Heart left ventricle (tissue), 16 donors: Measurements from ENCODE around the gene NSG2. TPM values are rescaled to one million over a fixed set of nuclear protein-coding genes. Genes with fewer than 3 reads are reported as not detected.

Experiments
- ATAC-seq, 4 donors: fragments of 200-7000 bp; cut with Tn5 transposase; one replicate each; pipeline ENCODE4 v1.9.1; 2020 to 2022; ENCODE audit warnings: moderate library complexity in 4 of 4, mild to moderate bottlenecking in 3 of 4, moderate number of reproducible peaks in 1 of 4
- DNase-seq, 5 donors: peaks; one replicate each; pipeline ENCODE4 v3.0.0-alpha.2; 2020
- H3K27ac ChIP-seq, 12 donors: fragments of 200-600 bp; sonication (generic) in 4 of 12; one replicate each; pipeline versions ENCODE4 v1.5.0 to v1.8.0; 2016 to 2022; ENCODE audit warnings: mild to moderate bottlenecking in 2 of 12
- H3K27me3 ChIP-seq, 9 donors: fragments of 200-600 bp; sonication (generic) in 2 of 9; one replicate each; pipeline versions ENCODE4 v1.5.1 to v1.8.0; 2016 to 2022; ENCODE audit warnings: mild to moderate bottlenecking in 3 of 9
- H3K36me3 ChIP-seq, 9 donors: fragments of 200-600 bp; sonication (generic) in 2 of 9; one replicate each; pipeline versions ENCODE4 v1.5.0 to v1.8.0; 2018 to 2022; ENCODE audit warnings: mild to moderate bottlenecking in 2 of 9
- H3K4me1 ChIP-seq, 12 donors: fragments of 200-600 bp; sonication (generic) in 4 of 12; one replicate each; pipeline versions ENCODE4 v1.5.0 to v1.8.0; 2016 to 2022; ENCODE audit warnings: mild to moderate bottlenecking in 3 of 12
- H3K4me3 ChIP-seq, 12 donors: fragments of 200-600 bp; sonication (generic) in 4 of 12; one replicate each; pipeline versions ENCODE4 v1.5.0 to v1.8.0; 2017 to 2022; ENCODE audit warnings: mild to moderate bottlenecking in 9 of 12, moderate library complexity in 4 of 12
- H3K9me3 ChIP-seq, 12 donors: fragments of 200-600 bp; sonication (generic) in 4 of 12; one replicate each; pipeline versions ENCODE4 v1.5.0 to v1.8.0; 2016 to 2022; ENCODE audit warnings: mild to moderate bottlenecking in 1 of 12
- POLR2A ChIP-seq, 2 donors: fragments of 450-650 bp; IDR thresholded peaks; one replicate each; pipeline ENCODE4 v1.6.1; 2017; ENCODE audit warnings: antibody characterized with exemption in 2 of 2, mild to moderate bottlenecking in 2 of 2, moderate library complexity in 2 of 2
- WGBS, 4 donors: extraction: QIAGEN DNeasy Blood & Tissue Kit in 2 of 4; methylation state at CpG; one replicate each; pipeline versions ENCODE4 v1.1.5 to v1.1.7; 2013 to 2018; 5-methylcytosine and 5-hydroxymethylcytosine counted together
- intact Hi-C, 10 donors: fragments of 100-400 bp; cut with DNase I; formaldehyde crosslinking; loops; one replicate each; pipeline versions ENCODE4 v1.11.1 to v1.14.2; 2022
- long read RNA-seq, 3 donors: library from polyadenylated mRNA; unstranded; transcript quantifications; one replicate each; pipeline ENCODE4 v2.0.0, GENCODE V29; 2020 to 2021
- polyA plus RNA-seq, 2 donors: library from polyadenylated mRNA; stranded (reverse); fragments of 200-250 nt; gene quantifications; one replicate each; pipeline ENCODE4 v1.2.3, GENCODE V29; 2013
- total RNA-seq, 9 donors: library from RNA; depleted of rRNA in 2 of 9; stranded (reverse); fragments of >200 nt in 2 of 9; fragmentation: NEBNext Ultra II Directional in 3 of 9; extraction: Animal tissue kit (Norgen Biotek cat#: 25700) in 3 of 9; gene quantifications; one replicate each; pipeline versions ENCODE4 v1.1.0 to v1.2.4, GENCODE V29; 2016 to 2023
- TF ChIP-seq, protein P1 (sequence below), 12 donors: fragments of 200-600 bp; sonication (generic) in 4 of 12; IDR thresholded peaks; one replicate each; pipeline versions ENCODE4 v1.5.0 to v1.8.0; 2018 to 2022; ENCODE audit warnings: antibody characterized with exemption in 12 of 12, mild to moderate bottlenecking in 5 of 12
- donor health status: ischemic (EF 13 %, LVEDD 7.1; RV severe dilation, severe dysfunction).
- donor health status: healthy with polysubstance abuse.
- donor health status: DM: no; HTN: yes; CAD: no.
- donor health status: DM: no; HTN: no; CAD: no.
- donor health status: ischemic (EF 25% LVEDD 6.9; RV normal size, moderate dysfunction).
- donor health status: ischemic (EF 25% LVEDD 5.7; RV mildly dilated, moderate dysfunction).
- donor health status: healthy.
- donor health status: DM: yes; HTN: yes; CAD: no.
- donor health status: ischemic (EF 35%, LVEDD 5.7; RV mildly dilated, moderate dysfunction).
- donor health status: nonischemic (EF 11% LVEDD 7.7; RV severe dilation, severe dysfunction).
- donor health status: DM: yes; HTN: yes; CAD: no.
- donor health status: PGD.
- donor health status: ischemic (EF 29% LVEDD 5.4; RV normal size, mild dysfunction).
- donor health status: nonischemic (EF 23%, LVEDD 6.1; RV moderate dilation, normal function).

NSG2 gene
- total RNA-seq (1 to 10 TPM in 1 of 9 donors, under 1 TPM in 4, not detected in 4; 0.36 to 1.7 (median 0.50) TPM), polyA plus RNA-seq (under 1 TPM; 0.30 to 0.44 TPM)
- long read RNA-seq, donor 1 = 0 reads
- long read RNA-seq, donor 2 = 0 reads
- long read RNA-seq, donor 3, partial matches to known transcripts = 0 of 1 reads
- long read RNA-seq, donor 3, other reads (novel, unspliced or antisense) = 1 of 1 reads

DNA sequence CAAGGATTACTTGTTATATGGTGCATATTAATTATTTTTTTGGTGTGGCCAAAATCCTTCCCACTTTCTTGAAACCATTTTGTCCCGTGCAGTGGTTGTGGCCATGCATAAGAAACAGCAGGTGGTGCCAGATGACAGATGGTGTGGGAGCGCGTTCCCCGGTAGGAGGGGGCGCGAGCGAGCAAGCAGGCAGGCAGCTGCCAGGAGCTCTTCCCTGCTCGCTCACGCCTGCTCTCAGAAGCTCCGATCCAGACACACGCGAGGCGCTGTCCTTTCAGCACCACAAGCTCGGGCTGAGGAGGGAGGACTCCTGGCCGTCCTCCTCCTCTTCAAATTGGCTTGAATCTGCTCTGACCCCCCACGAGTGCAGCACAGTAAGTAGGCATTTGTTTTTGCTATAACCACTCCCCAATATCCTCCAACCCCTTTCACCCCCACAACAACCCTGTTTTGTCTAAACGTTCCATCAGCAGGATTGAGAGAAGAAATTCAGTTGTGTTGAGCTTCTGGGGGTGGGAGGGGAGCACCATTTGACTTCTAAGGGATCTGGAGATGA is at the start of gene NSG2:
Gene NSG2 (plus strand): TSS at position 237 of the 556 bp plus-strand sequence. CDS start 1,050 bp downstream, outside the sequence.
- peak; percentile 78 to 89 (median 87) for DNase-seq
- intact Hi-C loops = loop anchor here (1.0 to 5.0 kb wide), 5 partner anchors 267 to 272 kb away; no protein-coding TSS in a partner anchor

DNA sequence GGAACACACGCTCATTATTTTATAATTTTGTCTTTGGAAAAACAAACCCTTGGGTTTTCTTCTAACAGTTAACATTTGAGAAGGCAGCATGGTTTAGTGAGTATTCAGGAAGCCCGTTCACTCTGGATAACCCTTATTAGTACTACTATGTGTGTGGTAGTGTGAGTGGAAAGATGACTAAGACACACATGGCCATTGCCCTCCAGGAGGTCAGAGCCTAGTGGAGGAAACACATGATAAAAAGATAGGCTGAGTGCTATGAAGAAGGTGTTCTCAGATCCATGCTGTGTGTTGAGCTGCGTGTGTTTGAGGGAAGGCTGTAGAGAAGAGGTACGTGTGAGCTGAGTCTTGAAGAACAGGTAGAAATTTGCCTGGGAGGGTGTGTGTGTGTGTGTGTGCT is 48.2 kb upstream of the NSG2 start:
- H3K4me1 ChIP-seq = no peaks in the 10 kb centered on the region
- DNase-seq (no peak), ATAC-seq (peak in 1 of 4 donors; percentile 22)
- no peak for TF ChIP-seq POLR2A (IDR thresholded peaks at IDR 0.05)
- TF ChIP-seq, protein P1, sequence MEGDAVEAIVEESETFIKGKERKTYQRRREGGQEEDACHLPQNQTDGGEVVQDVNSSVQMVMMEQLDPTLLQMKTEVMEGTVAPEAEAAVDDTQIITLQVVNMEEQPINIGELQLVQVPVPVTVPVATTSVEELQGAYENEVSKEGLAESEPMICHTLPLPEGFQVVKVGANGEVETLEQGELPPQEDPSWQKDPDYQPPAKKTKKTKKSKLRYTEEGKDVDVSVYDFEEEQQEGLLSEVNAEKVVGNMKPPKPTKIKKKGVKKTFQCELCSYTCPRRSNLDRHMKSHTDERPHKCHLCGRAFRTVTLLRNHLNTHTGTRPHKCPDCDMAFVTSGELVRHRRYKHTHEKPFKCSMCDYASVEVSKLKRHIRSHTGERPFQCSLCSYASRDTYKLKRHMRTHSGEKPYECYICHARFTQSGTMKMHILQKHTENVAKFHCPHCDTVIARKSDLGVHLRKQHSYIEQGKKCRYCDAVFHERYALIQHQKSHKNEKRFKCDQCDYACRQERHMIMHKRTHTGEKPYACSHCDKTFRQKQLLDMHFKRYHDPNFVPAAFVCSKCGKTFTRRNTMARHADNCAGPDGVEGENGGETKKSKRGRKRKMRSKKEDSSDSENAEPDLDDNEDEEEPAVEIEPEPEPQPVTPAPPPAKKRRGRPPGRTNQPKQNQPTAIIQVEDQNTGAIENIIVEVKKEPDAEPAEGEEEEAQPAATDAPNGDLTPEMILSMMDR (IDR thresholded peaks at IDR 0.05) = no peak
- no peak overlapping the region for H3K27ac ChIP-seq
- intact Hi-C loops = no loop called here
- WGBS, 4 donors = 72 to 79% (median 77%) methylated on average over 4 of the region's 4 CpGs
- no peaks in the 10 kb centered on the region for H3K9me3 ChIP-seq
- peaks cover 0 to 9% (median 0%) of the 10 kb centered on the region in 9 donors for H3K27me3 ChIP-seq
- no peak overlapping the region for H3K4me3 ChIP-seq
- H3K36me3 ChIP-seq = no peaks in the 10 kb centered on the region

More for the DNA sequence above, at the start of gene NSG2:
- ATAC-seq = peak; percentile 98 to 100 (median 99)
- Histone ChIP-seq H3K27me3 (peaks cover 0 to 10% (median 0%) of the 10 kb centered on the region in 9 donors), H3K36me3 (no peaks in the 10 kb centered on the region), H3K4me1 (no peaks in the 10 kb centered on the region), H3K9me3 (no peaks in the 10 kb centered on the region), H3K4me3 (no peak within 1 kb of the TSS), H3K27ac (no peak within 1 kb of the TSS)
- no peak for TF ChIP-seq POLR2A (IDR thresholded peaks at IDR 0.05)
- TF ChIP-seq, protein P1 (IDR thresholded peaks at IDR 0.05) = peak; percentile 43 to 81 (median 66)
- WGBS, 4 donors = 3 to 6% (median 4%) methylated on average over 17 of the region's 17 CpGs

DNA sequence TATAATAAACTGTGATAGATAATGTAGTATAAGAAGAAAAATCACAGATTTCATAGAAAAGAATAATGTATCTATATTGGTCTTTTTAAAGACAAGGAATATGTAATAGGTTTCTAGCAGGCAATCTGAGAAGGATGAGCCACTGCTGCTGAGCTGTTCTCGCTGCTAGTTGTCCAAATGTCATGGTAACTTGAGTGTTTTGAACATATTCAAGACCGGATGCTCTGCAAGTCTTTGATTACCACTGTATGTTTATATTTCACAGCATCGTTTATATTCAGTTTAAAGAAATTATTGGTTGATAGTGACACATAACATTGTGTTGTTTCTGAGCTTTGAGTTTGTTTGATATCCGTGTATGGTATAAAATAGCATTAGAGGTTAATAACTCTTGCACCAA is 47.0 kb upstream of the NSG2 start:
- Histone ChIP-seq H3K27ac (no peak overlapping the region), H3K27me3 (peaks cover 0 to 9% (median 0%) of the 10 kb centered on the region in 9 donors), H3K36me3 (no peaks in the 10 kb centered on the region), H3K4me1 (no peaks in the 10 kb centered on the region), H3K4me3 (no peak overlapping the region), H3K9me3 (no peaks in the 10 kb centered on the region)
- TF ChIP-seq, protein P1 (IDR thresholded peaks at IDR 0.05) = no peak
- TF ChIP-seq POLR2A (IDR thresholded peaks at IDR 0.05) = no peak
- WGBS, 4 donors = 69 to 77% (median 74%) methylated on average over 4 of the region's 4 CpGs
- DNase-seq = no peak
- no peak for ATAC-seq
- intact Hi-C loops = no loop called here

DNA sequence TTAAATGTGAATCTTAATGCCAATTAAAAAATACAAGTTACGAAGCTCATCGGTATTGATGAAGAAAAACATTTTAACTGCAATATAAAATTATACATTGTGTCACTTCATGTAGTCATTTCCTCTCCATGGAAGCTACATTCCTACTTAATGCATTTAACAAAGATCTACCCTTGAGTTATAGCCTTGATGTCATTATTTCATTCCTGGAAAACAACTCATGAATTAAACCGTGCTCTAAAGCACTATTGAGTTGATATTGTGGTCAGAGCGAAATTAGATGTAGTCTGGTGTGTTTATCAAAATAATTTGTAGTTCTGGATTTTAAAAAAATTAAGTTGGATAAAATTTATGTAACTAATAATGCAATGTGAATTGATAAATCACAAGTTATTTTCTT is 45.4 kb upstream of the NSG2 start:
- no peak overlapping the region for H3K4me3 ChIP-seq
- H3K36me3 ChIP-seq = no peaks in the 10 kb centered on the region
- H3K9me3 ChIP-seq = no peaks in the 10 kb centered on the region
- ATAC-seq = no peak
- no peak for DNase-seq
- WGBS, 4 donors = 81 to 86% (median 85%) methylated on average over 4 of the region's 4 CpGs
- no peaks in the 10 kb centered on the region for H3K4me1 ChIP-seq
- H3K27ac ChIP-seq = no peak overlapping the region
- TF ChIP-seq POLR2A (IDR thresholded peaks at IDR 0.05) = no peak
- TF ChIP-seq, protein P1 (IDR thresholded peaks at IDR 0.05) = no peak
- intact Hi-C loops = no loop called here
- peaks cover 0 to 11% (median 0%) of the 10 kb centered on the region in 9 donors for H3K27me3 ChIP-seq
